GM19467 (cell line): Measurements from ENCODE around the gene RPRD2.
A peak's percentile ranks its signal among the peaks of the same experiment; 100 is the strongest.

ENCODE experiments used
- ATAC-seq: cut with Tn5 transposase; IDR thresholded peaks from one replicate; pipeline ENCODE4 v1.9.1; 2021; ENCODE audit warnings: mild to moderate bottlenecking, moderate library complexity; ENCODE audit not compliant: unreplicated experiment

Gene RPRD2

GRCh38 chr1:150466964-150467363 lies 103.0 kb downstream of the RPRD2 start:
- no peak for ATAC-seq

DNA sequence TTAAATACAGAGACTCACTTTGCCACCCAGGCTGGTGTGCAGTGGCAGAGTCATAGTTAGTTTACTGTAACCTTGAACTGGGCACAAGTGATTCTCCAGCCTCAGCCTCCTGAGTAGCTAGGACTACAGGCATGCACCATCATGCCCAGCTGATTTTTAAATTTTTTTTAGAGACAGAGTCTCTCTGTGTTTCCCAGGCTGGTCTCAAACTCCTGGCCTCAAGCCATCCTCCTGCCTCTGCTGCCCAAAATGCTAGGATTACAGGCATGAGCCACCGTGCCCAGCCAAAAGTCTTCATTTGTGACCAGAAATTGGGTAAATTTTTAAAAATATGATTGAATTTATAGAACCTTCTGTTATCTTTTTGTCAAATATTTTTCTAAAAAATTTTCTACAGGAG lies 105.3 kb downstream of the RPRD2 start:
- ATAC-seq = no peak

- no peak for ATAC-seq
Measured at GRCh38 chr1:150472601-150473200, 108.8 kb downstream of the RPRD2 start.

DNA sequence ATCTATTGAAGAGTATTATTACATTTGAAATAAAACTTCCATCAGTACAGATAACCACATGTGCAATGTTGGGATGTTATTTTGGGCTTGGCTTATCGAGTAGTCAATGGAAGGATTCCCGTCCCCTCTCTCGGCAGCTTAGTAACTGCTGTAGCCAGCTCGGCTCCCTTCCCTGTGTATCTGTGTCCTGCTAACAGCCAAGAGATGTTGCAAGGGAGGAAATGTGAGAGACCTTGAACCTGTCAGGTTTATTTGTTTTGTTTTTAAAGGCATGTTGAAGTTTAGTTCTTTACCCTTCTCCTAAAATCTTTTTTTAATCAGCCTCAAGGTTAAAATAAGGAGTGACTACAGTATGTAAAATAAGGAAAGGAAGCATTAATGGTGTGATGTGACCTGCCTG lies 109.7 kb downstream of the RPRD2 start:
- ATAC-seq = no peak

DNA sequence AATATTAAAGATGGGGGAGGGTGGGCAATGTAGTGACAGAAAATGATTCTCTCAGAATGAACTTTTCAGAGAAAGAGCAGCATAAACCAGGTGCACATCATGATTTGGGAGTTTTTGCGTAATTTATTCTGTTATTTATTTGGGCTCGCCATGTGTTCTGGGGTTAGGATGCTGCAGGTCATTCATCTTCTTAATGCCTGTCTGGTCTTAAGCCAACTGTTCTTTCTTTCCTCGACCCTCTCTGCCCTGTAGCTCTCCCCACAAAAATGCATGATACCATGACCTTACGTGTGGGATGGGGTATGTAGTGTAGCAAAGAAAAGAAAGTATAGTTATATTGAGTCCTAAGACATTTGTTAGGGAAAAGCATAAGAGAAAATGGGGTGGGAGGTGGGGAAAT lies 110.9 kb downstream of the RPRD2 start:
- ATAC-seq = no peak

- no peak for ATAC-seq
Measured at GRCh38 chr1:150476754-150477153, 112.8 kb downstream of the RPRD2 start.

GRCh38 chr1:150477320-150477719 lies 113.4 kb downstream of the RPRD2 start:
- no peak for ATAC-seq

GRCh38 chr1:150477733-150478132 lies 113.8 kb downstream of the RPRD2 start:
- ATAC-seq = no peak

DNA sequence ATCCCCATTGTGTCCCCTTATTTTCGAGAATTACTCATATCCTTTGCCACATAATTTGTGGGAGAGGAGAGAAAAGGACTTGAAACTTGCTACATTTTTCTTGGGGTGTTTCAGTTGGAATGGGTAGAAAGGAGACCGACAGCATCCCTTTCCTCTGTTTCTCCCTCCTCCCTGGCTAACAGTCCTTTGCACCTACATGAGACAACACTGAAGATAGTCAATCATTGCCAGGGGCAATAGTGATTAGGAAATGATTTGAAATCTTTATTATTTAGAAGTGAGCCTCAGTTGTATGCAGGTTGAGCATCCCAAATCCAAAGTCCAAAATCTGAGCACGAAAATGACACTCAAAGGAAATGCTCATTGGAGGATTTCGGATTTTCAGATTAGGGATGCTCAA lies 115.4 kb downstream of the RPRD2 start:
- ATAC-seq = no peak

- no peak for ATAC-seq
Measured at GRCh38 chr1:150479927-150480352, 116.0 kb downstream of the RPRD2 start.

- ATAC-seq = no peak
Measured at GRCh38 chr1:150484431-150484830, 120.5 kb downstream of the RPRD2 start.

GRCh38 chr1:150484861-150485260 lies 120.9 kb downstream of the RPRD2 start:
- ATAC-seq = no peak

DNA sequence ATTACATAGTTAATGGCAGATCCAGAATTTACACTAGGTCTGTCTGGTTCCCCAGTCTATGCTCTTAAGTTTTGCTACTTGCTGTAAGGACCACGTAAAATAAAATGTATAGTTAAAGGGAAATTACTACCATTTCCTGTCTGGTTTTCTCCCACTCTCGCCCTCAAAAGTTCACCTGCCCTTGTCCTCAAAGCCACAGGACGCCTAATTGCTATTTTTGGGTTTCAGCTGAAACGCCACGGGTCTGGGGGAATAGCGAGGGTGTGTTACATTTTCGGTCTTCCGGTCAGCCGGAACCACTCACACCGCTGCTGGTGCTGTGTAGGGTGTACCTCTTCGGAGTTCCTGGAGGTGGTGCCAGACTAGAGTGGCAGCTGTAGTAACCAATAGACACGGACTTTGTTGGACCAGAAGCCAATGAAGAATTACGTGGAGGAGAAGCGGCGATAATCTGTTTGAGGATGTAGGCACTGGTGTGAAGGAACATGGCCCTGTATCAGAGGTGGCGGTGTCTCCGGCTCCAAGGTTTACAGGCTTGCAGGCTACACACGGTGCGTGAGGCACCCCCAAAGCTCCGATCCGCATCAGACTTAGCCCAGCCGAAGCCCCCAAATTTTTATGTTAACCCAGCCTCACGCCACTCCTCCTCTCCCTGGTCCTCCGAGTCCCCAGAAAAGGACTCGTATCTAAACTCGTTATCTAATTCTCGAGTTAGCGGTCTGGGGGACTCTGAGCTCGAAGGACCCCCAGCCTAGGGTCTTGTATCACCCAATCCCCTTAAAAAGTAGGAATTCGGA lies 123.2 kb downstream of the RPRD2 start, which contains the start of gene TARS2:
Gene TARS2, plus strand, starts transcription at position 454 of the 797 bp plus-strand sequence. Its CDS starts 32 bp downstream, at position 486.
- ATAC-seq = peak; percentile 99

GRCh38 chr1:150487763-150488115 lies 123.8 kb downstream of the RPRD2 start:
- no peak for ATAC-seq

DNA sequence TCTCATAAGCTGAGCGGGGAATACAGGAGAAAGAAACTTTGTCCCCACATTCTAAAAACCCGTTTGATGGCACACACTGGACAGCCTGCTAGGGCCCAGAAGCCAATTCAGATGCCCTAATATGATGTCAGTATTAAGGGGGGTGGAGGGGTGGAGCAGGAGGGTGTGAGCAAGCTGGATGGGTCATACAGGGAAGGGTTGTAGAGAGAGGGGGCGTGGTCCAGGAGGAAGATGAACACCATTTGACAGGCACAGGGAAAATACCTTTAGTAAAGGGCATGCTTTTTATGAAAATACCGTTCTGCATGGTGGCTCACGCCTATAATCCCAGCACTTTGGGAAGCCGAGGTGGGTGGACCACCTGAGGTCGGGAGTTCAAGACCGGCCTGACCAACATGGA lies 129.2 kb downstream of the RPRD2 start:
- no peak for ATAC-seq

DNA sequence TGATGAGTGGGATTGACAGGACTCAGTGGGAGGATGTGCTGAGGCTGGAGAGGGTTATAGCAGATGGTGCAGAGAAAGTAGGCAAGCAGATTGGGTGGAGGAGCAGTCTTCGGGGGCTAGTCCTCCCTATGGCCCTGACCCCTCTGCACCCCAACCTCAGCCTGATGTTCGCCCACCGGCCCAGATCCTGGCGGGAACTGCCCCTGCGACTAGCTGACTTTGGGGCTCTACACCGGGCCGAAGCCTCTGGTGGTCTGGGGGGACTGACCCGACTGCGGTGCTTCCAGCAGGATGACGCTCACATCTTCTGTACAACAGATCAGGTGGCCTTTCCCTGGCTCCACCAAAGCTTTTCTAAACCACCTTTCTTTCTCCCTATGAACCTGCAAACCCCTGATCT lies 134.4 kb downstream of the RPRD2 start:
- no peak for ATAC-seq

- ATAC-seq = no peak
Measured at GRCh38 chr1:150505431-150505830, 141.5 kb downstream of the RPRD2 start.

DNA sequence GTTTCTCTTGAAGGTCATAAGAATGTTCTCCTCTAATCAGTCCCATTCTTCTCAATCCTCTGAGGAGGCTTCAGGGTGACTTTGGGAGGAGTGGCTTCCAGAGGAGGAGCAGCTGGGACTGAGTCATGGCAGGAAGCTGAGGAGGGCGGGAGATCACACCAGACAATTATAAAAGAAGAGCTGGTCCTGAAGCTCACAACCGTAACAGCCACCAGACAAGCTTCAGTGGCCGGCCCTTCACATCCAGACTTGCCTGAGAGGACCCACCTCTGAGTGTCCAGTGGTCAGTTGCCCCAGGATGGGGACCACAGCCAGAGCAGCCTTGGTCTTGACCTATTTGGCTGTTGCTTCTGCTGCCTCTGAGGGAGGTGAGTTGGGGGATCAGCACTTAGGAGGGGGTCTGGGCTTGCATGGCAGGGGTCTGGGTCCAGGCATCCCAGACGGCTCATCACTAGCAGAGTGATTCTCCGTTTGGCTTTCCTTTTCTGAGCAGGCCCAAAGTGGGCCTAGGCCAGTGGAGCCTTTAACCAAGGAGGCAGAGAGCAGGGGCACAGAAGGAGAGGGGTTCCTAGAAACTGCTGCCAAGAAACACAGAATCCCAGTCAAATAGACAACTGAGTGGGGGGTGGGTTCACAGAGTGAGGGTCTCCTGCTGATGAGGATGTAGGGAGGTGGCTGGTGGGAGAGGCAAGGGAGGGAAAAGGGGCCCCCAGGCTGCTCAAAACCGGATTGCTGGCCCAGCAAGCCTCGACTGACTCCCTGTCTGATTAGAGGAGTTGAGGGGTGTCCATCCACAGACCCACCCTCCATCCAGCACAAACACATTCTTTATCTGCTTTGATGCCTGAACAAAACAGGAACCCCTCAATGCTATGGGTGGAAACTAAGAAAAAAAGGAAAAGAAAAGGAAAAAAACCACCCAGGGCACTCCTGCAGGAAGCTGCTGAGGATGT lies 144.2 kb downstream of the RPRD2 start, which contains the start of gene ECM1:
Gene ECM1, plus strand, starts transcription at position 198 of the 953 bp plus-strand sequence. Its CDS starts 101 bp downstream, at position 299.
- ATAC-seq = no peak

- ATAC-seq = no peak
Measured at GRCh38 chr1:150508982-150509381, 145.0 kb downstream of the RPRD2 start.

- no peak for ATAC-seq
Measured at GRCh38 chr1:150511551-150511950, 147.6 kb downstream of the RPRD2 start.

DNA sequence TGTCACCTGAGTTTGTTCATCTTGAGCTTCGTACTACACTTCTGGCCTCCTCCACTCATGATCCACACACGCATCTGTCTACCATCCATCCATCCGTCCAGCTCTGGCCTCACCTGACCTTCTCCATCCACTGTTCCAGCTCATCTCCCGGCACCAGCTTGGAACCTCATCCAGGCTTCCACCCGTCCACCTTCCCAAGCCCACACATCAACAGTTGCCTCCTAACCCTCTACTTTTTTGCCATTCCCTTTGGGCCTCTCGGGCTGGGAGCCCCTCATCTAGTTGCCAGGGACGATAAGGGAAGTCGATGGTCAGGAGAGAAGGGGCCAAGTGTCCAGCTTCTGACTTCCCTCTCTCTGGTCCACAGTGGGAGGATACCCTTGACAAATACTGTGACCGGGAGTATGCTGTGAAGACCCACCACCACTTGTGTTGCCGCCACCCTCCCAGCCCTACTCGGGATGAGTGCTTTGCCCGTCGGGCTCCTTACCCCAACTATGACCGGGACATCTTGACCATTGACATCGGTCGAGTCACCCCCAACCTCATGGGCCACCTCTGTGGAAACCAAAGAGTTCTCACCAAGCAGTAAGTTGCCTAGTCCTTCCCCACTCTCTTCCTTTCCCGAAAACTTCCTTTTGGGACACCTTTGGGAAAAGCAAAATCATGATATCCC lies 148.2 kb downstream of the RPRD2 start:
- no peak for ATAC-seq
